SK-N-SH (cell line): ENCODE measurements around the gene NTRK3. TPM values are rescaled to one million over a fixed set of nuclear protein-coding genes. Genes with fewer than 3 reads are reported as not detected.

ENCODE experiments used
- CTCF ChIA-PET: fragments of 300-600, 350-600 bp; formaldehyde crosslinking; extraction: SDS; loops from one replicate; lab custom pipeline; 2021; lab: Yijun Ruan, JAX
- POLR2A ChIA-PET: fragments of 350-600 bp; sonication (Branson Sonifier 250); formaldehyde crosslinking; extraction: SDS; loops from one replicate; lab custom pipeline; 2020; ENCODE audit warnings: antibody characterized with exemption, inconsistent platforms; lab: Yijun Ruan, JAX
- DNase-seq: peaks from one replicate; pipeline ENCODE4 v3.0.0; 2012
- H2AFZ ChIP-seq: fragments of 200-600 bp; sonication (generic); 2 replicates; pipeline ENCODE4 v1.8.1; 2016; ENCODE audit warnings: antibody characterized with exemption, mild to moderate bottlenecking, low read depth
- H3F3A ChIP-seq: fragments of 200-600 bp; sonication (generic); replicated peaks from 2 replicates; pipeline ENCODE3; 2016; ENCODE audit warnings: antibody characterized with exemption, mild to moderate bottlenecking; ENCODE audit not compliant: insufficient read depth
- H3K27ac ChIP-seq, 2 experiments: fragments of 200-500 bp in 1 of 2; fragments of 200-600 bp in 1 of 2; sonication (Bioruptor generic) in 1 of 2; sonication (generic), shearing (Covaris generic) in 1 of 2; 2 replicates each; pipeline versions ENCODE4 v1.5.1 to v1.6.1; 2014 to 2016; ENCODE audit warnings: low read depth in 2 of 2, inconsistent platforms in 1 of 2, low read length in 1 of 2, mild to moderate bottlenecking in 1 of 2, mixed read lengths in 1 of 2
- H3K27me3 ChIP-seq: fragments of 200-600 bp; sonication (generic), shearing (Covaris generic); 2 replicates; pipeline ENCODE4 v1.6.1; 2016; ENCODE audit warnings: mixed run types; ENCODE audit not compliant: insufficient read depth
- H3K36me3 ChIP-seq, 2 experiments: fragments of 200-500 bp in 1 of 2; fragments of 200-600 bp in 1 of 2; sonication (Bioruptor generic) in 1 of 2; sonication (generic) in 1 of 2; replicated peaks in 1 of 2; 2 replicates each; pipeline versions ENCODE3 to v1.5.1; 2014 to 2016; ENCODE audit warnings: low read length in 1 of 2, mild to moderate bottlenecking in 1 of 2; ENCODE audit not compliant: insufficient read depth in 2 of 2, control insufficient read depth in 1 of 2
- H3K4me1 ChIP-seq, 2 experiments: fragments of 200-500 bp in 1 of 2; fragments of 200-600 bp in 1 of 2; sonication (Bioruptor generic) in 1 of 2; sonication (generic), shearing (Covaris generic) in 1 of 2; 2 replicates each; pipeline versions ENCODE4 v1.5.1 to v1.6.1; 2014 to 2016; ENCODE audit warnings: low read depth in 1 of 2, low read length in 1 of 2, mixed run types in 1 of 2; ENCODE audit not compliant: insufficient read depth in 2 of 2, control insufficient read depth in 1 of 2
- H3K4me2 ChIP-seq: fragments of 200-600 bp; sonication (generic), shearing (Covaris generic); 2 replicates; pipeline ENCODE4 v1.6.1; 2017; ENCODE audit warnings: mixed run types
- H3K4me3 ChIP-seq, 2 experiments: fragments of 200-500 bp in 1 of 2; fragments of 200-600 bp in 1 of 2; sonication (Bioruptor generic) in 1 of 2; sonication (generic), shearing (Covaris generic) in 1 of 2; 2 replicates each; pipeline versions ENCODE4 v1.5.1 to v1.8.1; 2014 to 2016; ENCODE audit warnings: low read depth in 2 of 2, inconsistent platforms in 1 of 2, low read length in 1 of 2, mild to moderate bottlenecking in 1 of 2, mixed read lengths in 1 of 2, moderate library complexity in 1 of 2
- H3K79me2 ChIP-seq: fragments of 200-600 bp; sonication (generic); 2 replicates; pipeline ENCODE4 v1.8.1; 2017; ENCODE audit warnings: mild to moderate bottlenecking; ENCODE audit not compliant: insufficient read depth
- H3K9ac ChIP-seq: fragments of 200-600 bp; sonication (generic); 2 replicates; pipeline ENCODE4 v1.6.1; 2017; ENCODE audit warnings: mixed run types
- H3K9me2 ChIP-seq: fragments of 200-600 bp; sonication (generic); 2 replicates; pipeline ENCODE4 v1.6.1; 2017; ENCODE audit warnings: mixed run types
- H3K9me3 ChIP-seq: fragments of 200-600 bp; sonication (generic); 2 replicates; pipeline ENCODE4 v1.6.1; 2017; ENCODE audit warnings: mixed run types, mild to moderate bottlenecking, moderate library complexity
- H4K20me1 ChIP-seq: fragments of 200-600 bp; sonication (generic); 2 replicates; pipeline ENCODE4 v1.6.1; 2017; ENCODE audit warnings: mild to moderate bottlenecking, mixed run types; ENCODE audit not compliant: insufficient read depth
- ELF1 ChIP-seq: IDR thresholded peaks from 2 replicates; pipeline ENCODE4 v1.4.0; 2012
- EZH2phosphoT487 ChIP-seq: fragments of 200-600 bp; sonication (generic); IDR thresholded peaks from 2 replicates; pipeline ENCODE4 v1.6.1; 2017; ENCODE audit warnings: low read depth, mixed run types, mild to moderate bottlenecking, antibody characterized with exemption, moderate library complexity, borderline replicate concordance
- FOXM1 ChIP-seq: IDR thresholded peaks from 2 replicates; pipeline ENCODE4 v1.4.0; 2012; ENCODE audit warnings: low read depth, mild to moderate bottlenecking
- JUND ChIP-seq: IDR thresholded peaks from 2 replicates; pipeline ENCODE4 v1.4.0; 2012
- MEF2A ChIP-seq: IDR thresholded peaks from 2 replicates; pipeline ENCODE4 v1.4.0; 2012; ENCODE audit warnings: low read depth, borderline replicate concordance
- MXI1 ChIP-seq: IDR thresholded peaks from 2 replicates; pipeline ENCODE4 v1.6.1; 2012; ENCODE audit warnings: mild to moderate bottlenecking, low read depth, low read length, improper control_type of control experiment
- PBX3 ChIP-seq: IDR thresholded peaks from 2 replicates; pipeline ENCODE4; 2012
- RAD21 ChIP-seq: IDR thresholded peaks from 2 replicates; pipeline ENCODE4 v1.6.1; 2012; ENCODE audit warnings: mild to moderate bottlenecking, low read length
- SMC3 ChIP-seq: IDR thresholded peaks from 2 replicates; pipeline ENCODE4 v1.6.1; 2012; ENCODE audit warnings: low read depth, low read length, improper control_type of control experiment
- TEAD4 ChIP-seq: IDR thresholded peaks from 2 replicates; pipeline ENCODE4 v1.4.0; 2012; ENCODE audit warnings: mild to moderate bottlenecking, borderline replicate concordance; ENCODE audit not compliant: insufficient read depth
- USF1 ChIP-seq: IDR thresholded peaks from 2 replicates; pipeline ENCODE4 v1.4.0; 2012; ENCODE audit warnings: low read depth, borderline replicate concordance
- USF2 ChIP-seq: fragments of 150-350 bp; IDR thresholded peaks from 2 replicates; pipeline ENCODE4 v1.6.1; 2017; ENCODE audit warnings: antibody characterized with exemption, low read length, low read depth, borderline replicate concordance
- YY1 ChIP-seq: IDR thresholded peaks from 2 replicates; pipeline ENCODE4 v1.4.0; 2012; ENCODE audit warnings: low read depth, mild to moderate bottlenecking
- WGBS: methylation state at CpG from one replicate; pipeline ENCODE4 v1.1.6; 2017; ENCODE audit warnings: low lambda C conversion rate; 5-methylcytosine and 5-hydroxymethylcytosine counted together
- polyA plus RNA-seq, 3 experiments: library from polyadenylated mRNA; depleted of rRNA; stranded (reverse); fragments of >200 nt; gene quantifications; 2 replicates each; pipeline ENCODE4 v1.2.3, GENCODE V29; 2012

The NTRK3 gene
- polyA plus RNA-seq, 1 of the 3 experiments (the other 2 are of a cell fraction): 2.6 TPM

GRCh38 chr15:87947560-87947959, 309.0 kb downstream of the NTRK3 start (continued):
- no peak for TF ChIP-seq SMC3
- no peak for TF ChIP-seq USF2

GRCh38 chr15:87945246-87945645, 311.3 kb downstream of the NTRK3 start:
- Histone ChIP-seq H3K4me1 (no peaks in the 10 kb centered on the region; a peak in 1 of 4 replicates), H2AFZ (no peak overlapping the region), H3K9ac (no peak overlapping the region), H3F3A (no peaks in the 10 kb centered on the region), H3K36me3 (no peaks in the 10 kb centered on the region), H3K4me2 (no peak overlapping the region), H3K4me3 (no peak overlapping the region), H3K27ac (no peak overlapping the region), H3K27me3 (no peaks in the 10 kb centered on the region), H3K79me2 (no peaks in the 10 kb centered on the region), H4K20me1 (no peaks in the 10 kb centered on the region), H3K9me2 (no peaks in the 10 kb centered on the region), H3K9me3 (no peaks in the 10 kb centered on the region)
- TF ChIP-seq FOXM1 (no peak), TEAD4 (no peak), USF1 (no peak), ELF1 (no peak)
- no peak for DNase-seq
- 50% methylated on average over 3 of the region's 3 CpGs for WGBS
- ChIA-PET POLR2A (no interaction called here), CTCF (no interaction called here)

GRCh38 chr15:87944691-87945090, 311.8 kb downstream of the NTRK3 start:
- Histone ChIP-seq H3K79me2 (no peaks in the 10 kb centered on the region), H3F3A (no peaks in the 10 kb centered on the region), H3K27ac (no peak overlapping the region), H3K9me3 (no peaks in the 10 kb centered on the region), H3K4me2 (no peak overlapping the region), H3K9me2 (no peaks in the 10 kb centered on the region), H3K4me1 (no peaks in the 10 kb centered on the region; a peak in 1 of 4 replicates), H3K4me3 (no peak overlapping the region), H2AFZ (no peak overlapping the region), H3K36me3 (no peaks in the 10 kb centered on the region), H3K27me3 (no peaks in the 10 kb centered on the region)
- CTCF ChIA-PET: no interaction called here
- WGBS: 72% methylated on average over 7 of the region's 7 CpGs
- no peak for DNase-seq
- TF ChIP-seq USF2 (no peak), TEAD4 (no peak), RAD21 (no peak), PBX3 (no peak), JUND (no peak), EZH2phosphoT487 (no peak), SMC3 (no peak), MEF2A (no peak), YY1 (no peak), MXI1 (no peak)
- TF ChIP-seq, all 33 proteins: peak for 0
- Histone ChIP-seq H4K20me1 (no peaks in the 10 kb centered on the region), H3K9ac (no peak overlapping the region)
- POLR2A ChIA-PET: no interaction called here
